Stomach smooth muscle (tissue), 2 donors: ENCODE data around the gene IQGAP3.

Experiments used
- H3K27ac ChIP-seq: one replicate; pipeline ENCODE4 v1.7.0; 2013; ENCODE audit warnings: mild to moderate bottlenecking, low read length, inconsistent platforms
- H3K27me3 ChIP-seq, 2 donors: one replicate each; pipeline ENCODE4 v1.7.0; 2013; ENCODE audit warnings: low read length in 2 of 2; ENCODE audit not compliant: insufficient read depth in 2 of 2, control insufficient read depth in 1 of 2
- H3K36me3 ChIP-seq, 2 donors: one replicate each; pipeline ENCODE4 v1.7.0; 2013; ENCODE audit warnings: low read length in 2 of 2; ENCODE audit not compliant: control insufficient read depth in 2 of 2, insufficient read depth in 2 of 2
- H3K4me1 ChIP-seq: one replicate; pipeline ENCODE4 v1.7.0; 2013; ENCODE audit warnings: low read length; ENCODE audit not compliant: control insufficient read depth, insufficient read depth
- H3K4me3 ChIP-seq, 2 donors: one replicate each; pipeline ENCODE4 v1.7.0; 2013; ENCODE audit warnings: low read length in 2 of 2
- H3K9ac ChIP-seq, 2 donors: one replicate each; pipeline ENCODE4 v1.7.0; 2013; ENCODE audit warnings: low read length in 2 of 2, mild to moderate bottlenecking in 1 of 2
- H3K9me3 ChIP-seq, 2 donors: one replicate each; pipeline ENCODE4 v1.7.0; 2013; ENCODE audit warnings: low read length in 2 of 2; ENCODE audit not compliant: control insufficient read depth in 2 of 2
- donor health status: healthy.
- donor health status: Pancreatic carcinoma.

Gene IQGAP3

GRCh38 chr1:156525071-156525501 lies 47.3 kb downstream of the IQGAP3 start:
- Histone ChIP-seq H3K27me3 (no peaks in the 10 kb centered on the region), H3K9me3 (no peaks in the 10 kb centered on the region), H3K27ac (no peak overlapping the region), H3K36me3 (no peaks in the 10 kb centered on the region), H3K4me1 (no peaks in the 10 kb centered on the region), H3K4me3 (no peak overlapping the region), H3K9ac (no peak overlapping the region)

DNA sequence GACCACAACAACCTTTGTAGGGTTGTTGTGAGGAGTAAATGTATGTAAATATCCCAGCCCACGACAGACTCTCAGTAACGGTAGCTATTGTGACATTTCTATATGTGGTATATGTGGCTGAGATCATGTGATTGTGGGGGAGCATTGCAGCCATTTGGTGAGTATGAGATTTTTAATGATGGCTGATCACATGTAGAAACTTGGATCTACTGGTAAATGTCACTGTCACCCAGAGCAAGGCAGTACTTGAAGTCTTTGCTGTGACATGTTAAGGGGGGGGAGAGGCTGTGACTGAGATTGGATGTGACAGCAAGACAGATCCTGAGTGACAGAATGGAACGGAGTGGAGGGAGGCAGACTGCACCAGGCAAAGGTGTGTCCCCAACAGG lies 47.9 kb downstream of the IQGAP3 start:
- no peaks in the 10 kb centered on the region for H3K36me3 ChIP-seq
- no peak overlapping the region for H3K27ac ChIP-seq
- H3K4me3 ChIP-seq: no peak overlapping the region
- no peaks in the 10 kb centered on the region for H3K4me1 ChIP-seq
- H3K9me3 ChIP-seq: no peaks in the 10 kb centered on the region
- H3K27me3 ChIP-seq: no peaks in the 10 kb centered on the region
- H3K9ac ChIP-seq: no peak overlapping the region

DNA sequence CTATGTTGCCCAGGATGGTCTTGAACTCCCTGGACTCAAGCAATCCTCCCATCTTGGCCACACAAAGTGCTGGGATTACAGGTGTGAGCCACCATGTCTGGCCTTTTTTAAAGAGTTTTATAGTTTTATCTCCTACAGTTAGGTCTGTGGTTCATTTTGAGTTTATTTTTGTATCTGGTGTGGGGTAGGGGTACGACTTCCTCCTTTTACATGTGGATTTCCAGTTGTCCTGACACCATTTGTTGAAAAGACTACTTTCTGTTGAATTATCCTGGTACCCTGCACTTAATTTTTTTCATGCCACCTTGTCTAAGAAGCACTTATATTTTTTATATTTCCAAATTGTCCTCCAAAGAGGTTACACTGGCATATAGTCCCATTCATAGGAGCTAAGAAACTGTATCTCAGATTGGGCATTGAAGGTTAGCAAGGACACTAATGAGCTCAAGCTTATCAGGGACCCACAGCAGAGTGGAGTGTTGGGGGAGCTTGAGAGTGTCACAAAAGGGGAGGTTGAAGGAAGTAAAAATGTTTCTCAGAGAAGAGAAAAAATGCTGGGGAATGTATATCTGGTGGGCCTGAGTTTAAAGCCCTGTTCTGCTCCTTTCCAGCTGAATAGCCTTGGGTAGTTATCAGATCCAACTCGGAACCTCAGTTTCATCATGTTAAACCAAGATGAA lies 48.4 kb downstream of the IQGAP3 start:
- H3K9ac ChIP-seq: no peak overlapping the region
- H3K4me1 ChIP-seq: no peaks in the 10 kb centered on the region
- no peak overlapping the region for H3K27ac ChIP-seq
- H3K27me3 ChIP-seq: no peaks in the 10 kb centered on the region
- H3K36me3 ChIP-seq: no peaks in the 10 kb centered on the region
- H3K4me3 ChIP-seq: no peak overlapping the region
- H3K9me3 ChIP-seq: no peaks in the 10 kb centered on the region

- no peak overlapping the region for H3K27ac ChIP-seq
- H3K9ac ChIP-seq: no peak overlapping the region
- no peaks in the 10 kb centered on the region for H3K27me3 ChIP-seq
- no peaks in the 10 kb centered on the region for H3K9me3 ChIP-seq
- no peaks in the 10 kb centered on the region for H3K4me1 ChIP-seq
- H3K36me3 ChIP-seq: no peaks in the 10 kb centered on the region
- H3K4me3 ChIP-seq: no peak overlapping the region
Observed at GRCh38 chr1:156522443-156522970, 49.9 kb downstream of the IQGAP3 start.

GRCh38 chr1:156517748-156518147 lies 54.6 kb downstream of the IQGAP3 start:
- H3K27ac ChIP-seq: no peak overlapping the region
- H3K27me3 ChIP-seq: no peaks in the 10 kb centered on the region
- H3K9ac ChIP-seq: no peak overlapping the region
- peaks cover 5% of the 10 kb centered on the region for H3K4me1 ChIP-seq
- no peaks in the 10 kb centered on the region for H3K36me3 ChIP-seq
- no peaks in the 10 kb centered on the region for H3K9me3 ChIP-seq
- no peak overlapping the region for H3K4me3 ChIP-seq

DNA sequence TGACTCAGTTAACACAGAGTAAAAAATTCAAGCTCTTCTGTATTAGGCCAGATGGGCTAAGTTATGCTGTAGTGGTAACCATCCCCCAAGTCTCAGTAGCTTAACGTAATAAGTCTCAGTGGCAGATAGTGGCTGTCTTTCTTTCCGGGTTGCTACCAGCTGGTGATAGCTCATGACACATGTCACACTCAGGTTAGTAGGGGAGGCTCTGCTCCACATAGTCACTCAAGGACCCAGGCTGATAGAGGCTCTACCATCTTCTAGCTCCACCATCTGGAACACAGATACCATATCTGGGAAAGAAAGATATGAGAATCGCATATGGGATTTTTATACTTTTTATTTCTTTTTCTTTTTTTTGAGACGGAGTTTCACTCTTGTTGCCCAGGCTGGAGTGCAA lies 55.5 kb downstream of the IQGAP3 start:
- peaks cover 5% of the 10 kb centered on the region for H3K4me1 ChIP-seq
- H3K4me3 ChIP-seq: no peak overlapping the region
- H3K27me3 ChIP-seq: no peaks in the 10 kb centered on the region

DNA sequence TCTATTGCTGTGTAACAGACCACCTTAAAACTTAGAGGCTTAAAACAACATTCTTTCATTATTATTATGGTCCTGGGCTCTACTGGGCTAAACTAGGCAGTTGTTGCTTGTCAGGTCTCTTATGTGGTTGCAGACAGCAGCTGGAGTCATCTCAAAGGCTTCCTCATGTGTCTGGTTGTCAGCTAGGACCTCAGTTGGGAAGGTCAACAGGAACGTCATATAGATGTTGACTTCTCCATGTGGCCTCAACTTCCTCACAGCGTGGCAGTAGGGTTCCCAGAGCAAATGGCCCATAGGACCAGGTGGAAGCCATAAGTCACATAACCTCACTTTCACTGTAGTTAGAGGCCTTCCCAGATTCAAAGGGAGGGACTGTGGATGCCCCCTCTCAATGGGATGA lies 56.4 kb downstream of the IQGAP3 start:
- Histone ChIP-seq H3K4me3 (no peak overlapping the region), H3K9me3 (no peaks in the 10 kb centered on the region), H3K27me3 (no peaks in the 10 kb centered on the region), H3K27ac (no peak overlapping the region), H3K9ac (no peak overlapping the region), H3K4me1 (peaks cover 13% of the 10 kb centered on the region), H3K36me3 (no peaks in the 10 kb centered on the region)

More for the DNA sequence above, 55.5 kb downstream of the IQGAP3 start:
- no peak overlapping the region for H3K27ac ChIP-seq
- H3K9me3 ChIP-seq: no peaks in the 10 kb centered on the region
- H3K9ac ChIP-seq: no peak overlapping the region
- H3K36me3 ChIP-seq: no peaks in the 10 kb centered on the region

- Histone ChIP-seq H3K27ac (no peak overlapping the region), H3K9me3 (no peaks in the 10 kb centered on the region), H3K27me3 (no peaks in the 10 kb centered on the region), H3K4me3 (no peak overlapping the region), H3K9ac (no peak overlapping the region), H3K4me1 (peaks cover 40% of the 10 kb centered on the region), H3K36me3 (no peaks in the 10 kb centered on the region)
Observed at GRCh38 chr1:156513185-156513584, 59.2 kb downstream of the IQGAP3 start.

GRCh38 chr1:156511644-156512043 lies 60.7 kb downstream of the IQGAP3 start:
- Histone ChIP-seq H3K36me3 (no peaks in the 10 kb centered on the region), H3K9me3 (no peaks in the 10 kb centered on the region), H3K4me3 (no peak overlapping the region), H3K27ac (no peak overlapping the region), H3K4me1 (peaks cover 51% of the 10 kb centered on the region), H3K27me3 (no peaks in the 10 kb centered on the region), H3K9ac (no peak overlapping the region)

DNA sequence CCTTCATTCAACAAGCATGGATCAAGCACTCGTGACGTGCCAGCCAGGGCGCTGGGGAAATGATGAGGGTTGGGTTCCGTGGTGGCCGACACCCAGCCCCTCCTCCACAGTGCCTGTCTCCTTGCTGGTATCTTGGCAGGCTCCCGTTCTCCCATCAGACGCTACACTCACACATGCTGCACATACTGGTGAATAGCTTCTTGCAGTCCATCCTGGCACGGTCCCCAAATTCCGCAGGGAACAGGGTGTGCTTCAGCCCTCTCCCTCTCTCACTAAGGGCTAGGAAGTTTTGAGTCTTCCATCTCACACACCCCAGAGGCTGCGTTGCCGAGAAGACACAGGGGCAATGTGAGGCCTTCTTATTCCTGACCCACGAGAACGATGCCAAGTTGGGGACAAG lies 61.7 kb downstream of the IQGAP3 start:
- H3K27me3 ChIP-seq: no peaks in the 10 kb centered on the region
- H3K4me3 ChIP-seq: peak overlapping the region in 1 of 2 donors; percentile 47
- H3K36me3 ChIP-seq: no peaks in the 10 kb centered on the region
- peaks cover 54% of the 10 kb centered on the region for H3K4me1 ChIP-seq
- peak overlapping the region; percentile 71 to 73 for H3K9ac ChIP-seq
- no peaks in the 10 kb centered on the region for H3K9me3 ChIP-seq
- H3K27ac ChIP-seq: peak overlapping the region; percentile 97

DNA sequence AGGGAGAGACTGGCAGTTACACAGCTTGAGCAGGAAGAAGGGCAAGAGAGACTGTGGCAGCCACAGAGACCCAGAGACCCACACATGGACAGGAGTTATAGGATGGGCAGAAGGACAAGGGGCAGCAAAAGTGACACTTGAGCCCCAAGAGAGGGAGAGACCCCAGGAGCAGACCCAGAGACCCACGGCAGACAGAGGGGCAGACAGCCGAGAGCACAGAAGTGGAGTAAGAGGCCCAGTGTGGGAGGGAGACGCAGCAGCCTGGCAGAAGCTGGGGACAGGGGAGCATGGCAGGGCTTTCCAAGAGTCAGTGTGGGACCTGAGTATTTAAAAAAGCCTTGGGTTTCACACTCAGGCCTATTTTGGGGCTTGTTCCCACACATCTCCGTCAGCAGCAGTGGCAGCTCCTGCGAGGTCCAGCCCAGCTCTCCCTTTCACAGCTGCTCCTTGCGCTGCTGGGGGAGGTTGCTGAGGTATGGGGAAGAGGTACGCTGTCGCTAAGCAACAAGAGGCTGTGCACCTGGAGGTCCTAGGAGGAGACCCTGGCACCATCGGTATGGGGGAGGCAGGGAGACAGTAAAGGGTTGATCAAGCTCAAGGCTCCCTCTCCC lies 62.8 kb downstream of the IQGAP3 start:
- Histone ChIP-seq H3K4me3 (no peak overlapping the region), H3K36me3 (no peaks in the 10 kb centered on the region), H3K27ac (peak overlapping the region; percentile 97), H3K9ac (peak overlapping the region; percentile 56 to 58), H3K4me1 (peaks cover 62% of the 10 kb centered on the region), H3K9me3 (no peaks in the 10 kb centered on the region), H3K27me3 (no peaks in the 10 kb centered on the region)
